H1 (cell line): ENCODE data around the gene TXNL4B. TPM values are rescaled to one million over a fixed set of nuclear protein-coding genes. Genes with fewer than 3 reads are reported as not detected.

ENCODE experiments used
- ATF2 ChIP-seq: IDR thresholded peaks from 2 replicates; pipeline ENCODE4 v1.6.1; 2012; ENCODE audit warnings: low read length, inconsistent platforms
- HDAC2 ChIP-seq, 2 experiments: fragments of 300-600 bp in 1 of 2; sonication (generic) in 1 of 2; IDR thresholded peaks; 2 replicates each; pipeline ENCODE4 v1.6.1; 2011 to 2012; ENCODE audit warnings: low read depth in 2 of 2, low read length in 2 of 2, mild to moderate bottlenecking in 2 of 2, moderate library complexity in 2 of 2, borderline replicate concordance in 1 of 2, inconsistent platforms in 1 of 2
- JUN ChIP-seq: IDR thresholded peaks from 2 replicates; pipeline ENCODE4 v1.6.1; 2011; ENCODE audit warnings: low read depth, mild to moderate bottlenecking, improper control_type of control experiment, low read length
- NRF1 ChIP-seq: IDR thresholded peaks from 2 replicates; pipeline ENCODE4 v1.6.1; 2011; ENCODE audit warnings: mild to moderate bottlenecking, low read depth, low read length, improper control_type of control experiment
- SP1 ChIP-seq: IDR thresholded peaks from 2 replicates; pipeline ENCODE4 v1.6.1; 2011; ENCODE audit warnings: low read depth, low read length
- polyA plus RNA-seq, 7 experiments: library from polyadenylated mRNA; depleted of rRNA in 3 of 7; stranded (reverse) in 5 of 7; unstranded in 2 of 7; fragments of >200 nt in 5 of 7; fragments of 200-250 nt in 2 of 7; gene quantifications; 1 replicate in 5 of 7; 2 replicates in 1 of 7; 4 replicates in 1 of 7; pipeline versions ENCODE4 v1.2.1 to v1.2.3, GENCODE V29; 2011 to 2013; ENCODE audit warnings: missing spikeins in 2 of 7, mixed read lengths in 2 of 7
- total RNA-seq: library from RNA; stranded (reverse); fragmentation: NEBNext Ultra II Directional; extraction: Animal tissue kit (Norgen Biotek cat#: 25700); gene quantifications from 2 replicates; pipeline ENCODE4 v1.2.1, GENCODE V29; 2021
- TF ChIP-seq, protein P1 (sequence below), 3 experiments: IDR thresholded peaks; 1 replicate in 2 of 3; 2 replicates in 1 of 3; pipeline versions ENCODE4 v1.5.1 to v1.6.1; 2011; ENCODE audit warnings: low read length in 3 of 3, mild to moderate bottlenecking in 3 of 3, inconsistent platforms in 2 of 3, low read depth in 1 of 3, moderate library complexity in 1 of 3; ENCODE audit not compliant: insufficient read depth in 1 of 3; ENCODE audit errors: control extremely low read depth in 1 of 3

Gene TXNL4B
- total and polyA plus RNA-seq, 2 of the 8 experiments (the other 6 are each of a cell fraction or from before 2014, with no cell fraction given), result 6.7 to 10.6 TPM

GRCh38 chr16:72093448-72094265, at the start of gene TXNL4B, which contains the start of gene DHX38 (continued):
- TF ChIP-seq NRF1, result no peak
- TF ChIP-seq, protein P1, sequence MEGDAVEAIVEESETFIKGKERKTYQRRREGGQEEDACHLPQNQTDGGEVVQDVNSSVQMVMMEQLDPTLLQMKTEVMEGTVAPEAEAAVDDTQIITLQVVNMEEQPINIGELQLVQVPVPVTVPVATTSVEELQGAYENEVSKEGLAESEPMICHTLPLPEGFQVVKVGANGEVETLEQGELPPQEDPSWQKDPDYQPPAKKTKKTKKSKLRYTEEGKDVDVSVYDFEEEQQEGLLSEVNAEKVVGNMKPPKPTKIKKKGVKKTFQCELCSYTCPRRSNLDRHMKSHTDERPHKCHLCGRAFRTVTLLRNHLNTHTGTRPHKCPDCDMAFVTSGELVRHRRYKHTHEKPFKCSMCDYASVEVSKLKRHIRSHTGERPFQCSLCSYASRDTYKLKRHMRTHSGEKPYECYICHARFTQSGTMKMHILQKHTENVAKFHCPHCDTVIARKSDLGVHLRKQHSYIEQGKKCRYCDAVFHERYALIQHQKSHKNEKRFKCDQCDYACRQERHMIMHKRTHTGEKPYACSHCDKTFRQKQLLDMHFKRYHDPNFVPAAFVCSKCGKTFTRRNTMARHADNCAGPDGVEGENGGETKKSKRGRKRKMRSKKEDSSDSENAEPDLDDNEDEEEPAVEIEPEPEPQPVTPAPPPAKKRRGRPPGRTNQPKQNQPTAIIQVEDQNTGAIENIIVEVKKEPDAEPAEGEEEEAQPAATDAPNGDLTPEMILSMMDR (IDR thresholded peaks at IDR 0.05; ENCODE audit: control extremely low read depth in 1 of 3, insufficient read depth in 1 of 3, low read depth in 1 of 3, low read length in 3 of 3), result no peak
- TF ChIP-seq HDAC2 (IDR thresholded peaks at IDR 0.05; ENCODE audit: borderline replicate concordance in 1 of 2, low read depth in 2 of 2, low read length in 2 of 2), result peak; percentile 36 to 51; a peak in 2 of 4 replicates
- TF ChIP-seq SP1, result peak; percentile 84; the same call in 1 of the 2 replicates
- no peak for TF ChIP-seq JUN
- peak; percentile 56; the same call in 1 of the 2 replicates for TF ChIP-seq ATF2
